ENCODE data around the gene NSMCE3. TPM values are rescaled to one million over a fixed set of nuclear protein-coding genes. Genes with fewer than 3 reads are reported as not detected.

The NSMCE3 gene
- total RNA-seq, 1 donor, result 9.8 TPM

GRCh38 chr15:29299784-29300183, 30.2 kb upstream of the NSMCE3 start:
- Histone ChIP-seq H3K36me3 (ENCODE audit: insufficient read depth, low read length) (no peaks in the 10 kb centered on the region), H3K27me3 (ENCODE audit: insufficient read depth, low read length) (no peaks in the 10 kb centered on the region), H4K20me1 (ENCODE audit: insufficient read depth, low read length) (no peaks in the 10 kb centered on the region), H3K27ac (ENCODE audit: low read depth, low read length) (no peak overlapping the region), H3K4me2 (ENCODE audit: insufficient read depth, low read length) (no peak overlapping the region), H2AFZ (ENCODE audit: low read length) (no peak overlapping the region), H3K9me3 (ENCODE audit: low read depth, low read length) (no peaks in the 10 kb centered on the region), H3K79me2 (ENCODE audit: insufficient read depth, low read length) (no peaks in the 10 kb centered on the region), H3K4me3 (ENCODE audit: insufficient read depth, low read length) (no peak overlapping the region), H3K4me1 (ENCODE audit: insufficient read depth, low read length) (no peaks in the 10 kb centered on the region)
- TF ChIP-seq CTCF (IDR thresholded peaks at IDR 0.05; ENCODE audit: extremely low read depth, low read depth, low read length), result no peak
- no peak for DNase-seq (ENCODE audit: insufficient read length, low spot score, missing footprints)

GRCh38 chr15:29299331-29299730, 29.7 kb upstream of the NSMCE3 start:
- DNase-seq (ENCODE audit: insufficient read length, low spot score, missing footprints), result no peak
- H3K27ac ChIP-seq (ENCODE audit: low read depth, low read length), result no peak overlapping the region
- no peaks in the 10 kb centered on the region for H3K9me3 ChIP-seq (ENCODE audit: low read depth, low read length)
- no peaks in the 10 kb centered on the region for H3K79me2 ChIP-seq (ENCODE audit: insufficient read depth, low read length)
- no peaks in the 10 kb centered on the region for H3K4me1 ChIP-seq (ENCODE audit: insufficient read depth, low read length)
- no peak overlapping the region for H3K4me2 ChIP-seq (ENCODE audit: insufficient read depth, low read length)
- no peak overlapping the region for H3K4me3 ChIP-seq (ENCODE audit: insufficient read depth, low read length)
- H3K36me3 ChIP-seq (ENCODE audit: insufficient read depth, low read length), result no peaks in the 10 kb centered on the region
- no peaks in the 10 kb centered on the region for H3K27me3 ChIP-seq (ENCODE audit: insufficient read depth, low read length)
- H2AFZ ChIP-seq (ENCODE audit: low read length), result no peak overlapping the region
- H4K20me1 ChIP-seq (ENCODE audit: insufficient read depth, low read length), result no peaks in the 10 kb centered on the region
- no peak for TF ChIP-seq CTCF (IDR thresholded peaks at IDR 0.05; ENCODE audit: extremely low read depth, low read depth, low read length)

GRCh38 chr15:29294732-29295325, 25.2 kb upstream of the NSMCE3 start:
- Histone ChIP-seq H2AFZ (ENCODE audit: low read length) (no peak overlapping the region), H3K4me1 (ENCODE audit: insufficient read depth, low read length) (no peaks in the 10 kb centered on the region), H3K9me3 (ENCODE audit: low read depth, low read length) (no peaks in the 10 kb centered on the region), H3K27me3 (ENCODE audit: insufficient read depth, low read length) (no peaks in the 10 kb centered on the region), H4K20me1 (ENCODE audit: insufficient read depth, low read length) (no peaks in the 10 kb centered on the region), H3K27ac (ENCODE audit: low read depth, low read length) (no peak overlapping the region), H3K4me3 (ENCODE audit: insufficient read depth, low read length) (no peak overlapping the region), H3K36me3 (ENCODE audit: insufficient read depth, low read length) (no peaks in the 10 kb centered on the region), H3K79me2 (ENCODE audit: insufficient read depth, low read length) (no peaks in the 10 kb centered on the region), H3K4me2 (ENCODE audit: insufficient read depth, low read length) (no peak overlapping the region)
- TF ChIP-seq CTCF (IDR thresholded peaks at IDR 0.05; ENCODE audit: extremely low read depth, low read depth, low read length), result no peak
- DNase-seq (ENCODE audit: insufficient read length, low spot score, missing footprints), result no peak

DNA sequence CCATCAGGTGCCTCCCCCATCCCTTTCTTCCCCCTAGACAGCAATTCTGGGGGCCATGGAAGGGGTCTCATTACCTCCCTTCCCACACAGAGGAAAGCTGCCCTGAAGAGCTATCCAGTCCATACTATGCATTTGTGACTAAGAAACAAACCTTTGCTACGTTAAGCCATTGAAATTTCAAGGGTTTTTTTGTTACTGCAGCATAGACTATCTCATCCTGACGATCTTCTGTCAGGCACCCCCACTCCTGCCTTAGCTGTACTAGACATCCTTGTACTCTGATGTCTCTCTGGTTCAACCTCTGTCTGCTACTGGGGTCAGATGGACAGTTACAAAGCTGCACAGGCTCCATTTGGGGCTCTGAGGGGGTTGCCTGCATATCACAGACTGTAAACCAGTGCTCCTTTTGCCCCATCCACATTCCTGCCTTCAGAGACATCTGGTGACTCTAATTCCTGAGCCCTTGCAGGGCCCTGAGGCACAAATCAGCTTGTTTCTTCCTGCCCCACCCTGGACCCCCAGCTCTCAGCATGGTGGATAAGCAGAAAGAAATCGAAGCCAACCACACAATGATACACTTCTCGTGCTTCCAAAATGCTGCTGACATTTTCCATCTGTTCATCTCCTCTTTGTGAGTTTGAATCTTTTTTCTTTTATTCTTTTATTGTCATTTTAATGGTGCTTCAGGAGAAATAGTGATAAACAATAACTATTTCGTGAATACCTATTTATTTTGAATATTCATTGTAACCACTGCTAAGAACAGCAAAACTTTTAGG, 21.6 kb upstream of the NSMCE3 start:
- no peak for DNase-seq (ENCODE audit: insufficient read length, low spot score, missing footprints)
- H3K27me3 ChIP-seq (ENCODE audit: insufficient read depth, low read length), result no peaks in the 10 kb centered on the region
- no peak overlapping the region for H2AFZ ChIP-seq (ENCODE audit: low read length)
- TF ChIP-seq CTCF (IDR thresholded peaks at IDR 0.05; ENCODE audit: extremely low read depth, low read depth, low read length), result no peak
- no peaks in the 10 kb centered on the region for H3K79me2 ChIP-seq (ENCODE audit: insufficient read depth, low read length)
- no peaks in the 10 kb centered on the region for H4K20me1 ChIP-seq (ENCODE audit: insufficient read depth, low read length)
- no peaks in the 10 kb centered on the region for H3K4me1 ChIP-seq (ENCODE audit: insufficient read depth, low read length)
- H3K27ac ChIP-seq (ENCODE audit: low read depth, low read length), result no peak overlapping the region
- H3K36me3 ChIP-seq (ENCODE audit: insufficient read depth, low read length), result no peaks in the 10 kb centered on the region
- H3K9me3 ChIP-seq (ENCODE audit: low read depth, low read length), result no peaks in the 10 kb centered on the region
- H3K4me2 ChIP-seq (ENCODE audit: insufficient read depth, low read length), result no peak overlapping the region
- H3K4me3 ChIP-seq (ENCODE audit: insufficient read depth, low read length), result no peak overlapping the region

All from osteoblast (primary cell).